ENCODE data around the gene TRIO. TPM values are rescaled to one million over a fixed set of nuclear protein-coding genes. Genes with fewer than 3 reads are reported as not detected.

TRIO gene
- total and polyA plus RNA-seq, 2 of the 8 experiments (the other 6 are each of a cell fraction or from before 2014, with no cell fraction given) = 35.1 to 69.1 TPM

DNA sequence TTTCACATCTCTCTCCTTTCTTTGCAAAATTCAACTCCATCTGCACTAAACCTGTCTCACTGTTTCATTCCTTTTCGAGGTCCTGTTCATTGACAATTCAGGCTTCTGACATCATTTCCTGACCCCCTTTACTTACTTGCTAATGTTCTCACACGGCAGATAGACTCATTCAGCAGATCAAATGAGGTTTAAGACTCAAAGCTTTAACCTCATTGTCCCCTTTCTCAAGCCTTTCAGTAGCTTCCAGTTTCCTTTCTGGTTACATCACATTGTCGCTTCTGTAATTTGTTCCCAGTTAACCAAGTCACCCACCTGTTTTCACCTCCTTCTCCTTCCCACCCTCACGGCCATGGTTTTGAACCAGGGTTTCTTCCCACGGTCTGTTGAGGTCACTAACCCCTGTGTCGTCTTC lies 295.1 kb downstream of the TRIO start (continued):
- TF ChIP-seq, protein P1, sequence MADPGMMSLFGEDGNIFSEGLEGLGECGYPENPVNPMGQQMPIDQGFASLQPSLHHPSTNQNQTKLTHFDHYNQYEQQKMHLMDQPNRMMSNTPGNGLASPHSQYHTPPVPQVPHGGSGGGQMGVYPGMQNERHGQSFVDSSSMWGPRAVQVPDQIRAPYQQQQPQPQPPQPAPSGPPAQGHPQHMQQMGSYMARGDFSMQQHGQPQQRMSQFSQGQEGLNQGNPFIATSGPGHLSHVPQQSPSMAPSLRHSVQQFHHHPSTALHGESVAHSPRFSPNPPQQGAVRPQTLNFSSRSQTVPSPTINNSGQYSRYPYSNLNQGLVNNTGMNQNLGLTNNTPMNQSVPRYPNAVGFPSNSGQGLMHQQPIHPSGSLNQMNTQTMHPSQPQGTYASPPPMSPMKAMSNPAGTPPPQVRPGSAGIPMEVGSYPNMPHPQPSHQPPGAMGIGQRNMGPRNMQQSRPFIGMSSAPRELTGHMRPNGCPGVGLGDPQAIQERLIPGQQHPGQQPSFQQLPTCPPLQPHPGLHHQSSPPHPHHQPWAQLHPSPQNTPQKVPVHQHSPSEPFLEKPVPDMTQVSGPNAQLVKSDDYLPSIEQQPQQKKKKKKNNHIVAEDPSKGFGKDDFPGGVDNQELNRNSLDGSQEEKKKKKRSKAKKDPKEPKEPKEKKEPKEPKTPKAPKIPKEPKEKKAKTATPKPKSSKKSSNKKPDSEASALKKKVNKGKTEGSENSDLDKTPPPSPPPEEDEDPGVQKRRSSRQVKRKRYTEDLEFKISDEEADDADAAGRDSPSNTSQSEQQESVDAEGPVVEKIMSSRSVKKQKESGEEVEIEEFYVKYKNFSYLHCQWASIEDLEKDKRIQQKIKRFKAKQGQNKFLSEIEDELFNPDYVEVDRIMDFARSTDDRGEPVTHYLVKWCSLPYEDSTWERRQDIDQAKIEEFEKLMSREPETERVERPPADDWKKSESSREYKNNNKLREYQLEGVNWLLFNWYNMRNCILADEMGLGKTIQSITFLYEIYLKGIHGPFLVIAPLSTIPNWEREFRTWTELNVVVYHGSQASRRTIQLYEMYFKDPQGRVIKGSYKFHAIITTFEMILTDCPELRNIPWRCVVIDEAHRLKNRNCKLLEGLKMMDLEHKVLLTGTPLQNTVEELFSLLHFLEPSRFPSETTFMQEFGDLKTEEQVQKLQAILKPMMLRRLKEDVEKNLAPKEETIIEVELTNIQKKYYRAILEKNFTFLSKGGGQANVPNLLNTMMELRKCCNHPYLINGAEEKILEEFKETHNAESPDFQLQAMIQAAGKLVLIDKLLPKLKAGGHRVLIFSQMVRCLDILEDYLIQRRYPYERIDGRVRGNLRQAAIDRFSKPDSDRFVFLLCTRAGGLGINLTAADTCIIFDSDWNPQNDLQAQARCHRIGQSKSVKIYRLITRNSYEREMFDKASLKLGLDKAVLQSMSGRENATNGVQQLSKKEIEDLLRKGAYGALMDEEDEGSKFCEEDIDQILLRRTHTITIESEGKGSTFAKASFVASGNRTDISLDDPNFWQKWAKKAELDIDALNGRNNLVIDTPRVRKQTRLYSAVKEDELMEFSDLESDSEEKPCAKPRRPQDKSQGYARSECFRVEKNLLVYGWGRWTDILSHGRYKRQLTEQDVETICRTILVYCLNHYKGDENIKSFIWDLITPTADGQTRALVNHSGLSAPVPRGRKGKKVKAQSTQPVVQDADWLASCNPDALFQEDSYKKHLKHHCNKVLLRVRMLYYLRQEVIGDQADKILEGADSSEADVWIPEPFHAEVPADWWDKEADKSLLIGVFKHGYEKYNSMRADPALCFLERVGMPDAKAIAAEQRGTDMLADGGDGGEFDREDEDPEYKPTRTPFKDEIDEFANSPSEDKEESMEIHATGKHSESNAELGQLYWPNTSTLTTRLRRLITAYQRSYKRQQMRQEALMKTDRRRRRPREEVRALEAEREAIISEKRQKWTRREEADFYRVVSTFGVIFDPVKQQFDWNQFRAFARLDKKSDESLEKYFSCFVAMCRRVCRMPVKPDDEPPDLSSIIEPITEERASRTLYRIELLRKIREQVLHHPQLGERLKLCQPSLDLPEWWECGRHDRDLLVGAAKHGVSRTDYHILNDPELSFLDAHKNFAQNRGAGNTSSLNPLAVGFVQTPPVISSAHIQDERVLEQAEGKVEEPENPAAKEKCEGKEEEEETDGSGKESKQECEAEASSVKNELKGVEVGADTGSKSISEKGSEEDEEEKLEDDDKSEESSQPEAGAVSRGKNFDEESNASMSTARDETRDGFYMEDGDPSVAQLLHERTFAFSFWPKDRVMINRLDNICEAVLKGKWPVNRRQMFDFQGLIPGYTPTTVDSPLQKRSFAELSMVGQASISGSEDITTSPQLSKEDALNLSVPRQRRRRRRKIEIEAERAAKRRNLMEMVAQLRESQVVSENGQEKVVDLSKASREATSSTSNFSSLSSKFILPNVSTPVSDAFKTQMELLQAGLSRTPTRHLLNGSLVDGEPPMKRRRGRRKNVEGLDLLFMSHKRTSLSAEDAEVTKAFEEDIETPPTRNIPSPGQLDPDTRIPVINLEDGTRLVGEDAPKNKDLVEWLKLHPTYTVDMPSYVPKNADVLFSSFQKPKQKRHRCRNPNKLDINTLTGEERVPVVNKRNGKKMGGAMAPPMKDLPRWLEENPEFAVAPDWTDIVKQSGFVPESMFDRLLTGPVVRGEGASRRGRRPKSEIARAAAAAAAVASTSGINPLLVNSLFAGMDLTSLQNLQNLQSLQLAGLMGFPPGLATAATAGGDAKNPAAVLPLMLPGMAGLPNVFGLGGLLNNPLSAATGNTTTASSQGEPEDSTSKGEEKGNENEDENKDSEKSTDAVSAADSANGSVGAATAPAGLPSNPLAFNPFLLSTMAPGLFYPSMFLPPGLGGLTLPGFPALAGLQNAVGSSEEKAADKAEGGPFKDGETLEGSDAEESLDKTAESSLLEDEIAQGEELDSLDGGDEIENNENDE (IDR thresholded peaks at IDR 0.05; ENCODE audit: insufficient replicate concordance, low read length) = no peak
- TF ChIP-seq KDM5A (IDR thresholded peaks at IDR 0.05; ENCODE audit: low read length) = no peak
- TF ChIP-seq FOSL1 (IDR thresholded peaks at IDR 0.05; ENCODE audit: insufficient read depth, low read depth, low read length) = no peak
- TF ChIP-seq TAF7 (optimal IDR thresholded peaks at IDR 0.05; ENCODE audit: borderline replicate concordance, low read depth, low read length) = no peak
- no peak for TF ChIP-seq SP1 (IDR thresholded peaks at IDR 0.05; ENCODE audit: low read depth, low read length)
- TF ChIP-seq SUZ12 (IDR thresholded peaks at IDR 0.05; ENCODE audit: low read length) = no peak
- TF ChIP-seq EGR1 (IDR thresholded peaks at IDR 0.05; ENCODE audit: borderline replicate concordance, low read depth, low read length) = no peak
- TF ChIP-seq EZH2 (IDR thresholded peaks at IDR 0.05; ENCODE audit: low read depth, low read length, severe bottlenecking) = no peak
- TF ChIP-seq CTBP2 (IDR thresholded peaks at IDR 0.05; ENCODE audit: borderline replicate concordance, insufficient read depth, insufficient read length, low read length) = no peak
- TF ChIP-seq RXRA (IDR thresholded peaks at IDR 0.05; ENCODE audit: insufficient read depth, low read depth, low read length) = no peak
- TF ChIP-seq ASH2L (IDR thresholded peaks at IDR 0.05; ENCODE audit: low read length) = no peak
- TF ChIP-seq CEBPB (IDR thresholded peaks at IDR 0.05; ENCODE audit: low read depth, low read length) = no peak
